Prostate gland (tissue), 2 donors: ENCODE measurements around the gene MSMO1.

Experiments used
- POLR2A ChIP-seq: fragments of 450-650 bp; IDR thresholded peaks from one replicate; pipeline ENCODE4 v1.6.1; 2016; ENCODE audit warnings: antibody characterized with exemption, mild to moderate bottlenecking
- TF ChIP-seq, protein P1 (sequence below), 4 experiments: fragments of 200-600 bp in 2 of 4; fragments of 450-650 bp in 2 of 4; sonication (generic) in 2 of 4; IDR thresholded peaks; 1 replicate in 3 of 4; 2 replicates in 1 of 4; pipeline ENCODE4 v1.5.1; 2016 to 2019; ENCODE audit warnings: antibody characterized with exemption in 4 of 4, mild to moderate bottlenecking in 2 of 4, moderate library complexity in 2 of 4

GRCh38 chr4:165319509-165319908 is 8.0 kb upstream of the MSMO1 start:
- TF ChIP-seq, protein P1, sequence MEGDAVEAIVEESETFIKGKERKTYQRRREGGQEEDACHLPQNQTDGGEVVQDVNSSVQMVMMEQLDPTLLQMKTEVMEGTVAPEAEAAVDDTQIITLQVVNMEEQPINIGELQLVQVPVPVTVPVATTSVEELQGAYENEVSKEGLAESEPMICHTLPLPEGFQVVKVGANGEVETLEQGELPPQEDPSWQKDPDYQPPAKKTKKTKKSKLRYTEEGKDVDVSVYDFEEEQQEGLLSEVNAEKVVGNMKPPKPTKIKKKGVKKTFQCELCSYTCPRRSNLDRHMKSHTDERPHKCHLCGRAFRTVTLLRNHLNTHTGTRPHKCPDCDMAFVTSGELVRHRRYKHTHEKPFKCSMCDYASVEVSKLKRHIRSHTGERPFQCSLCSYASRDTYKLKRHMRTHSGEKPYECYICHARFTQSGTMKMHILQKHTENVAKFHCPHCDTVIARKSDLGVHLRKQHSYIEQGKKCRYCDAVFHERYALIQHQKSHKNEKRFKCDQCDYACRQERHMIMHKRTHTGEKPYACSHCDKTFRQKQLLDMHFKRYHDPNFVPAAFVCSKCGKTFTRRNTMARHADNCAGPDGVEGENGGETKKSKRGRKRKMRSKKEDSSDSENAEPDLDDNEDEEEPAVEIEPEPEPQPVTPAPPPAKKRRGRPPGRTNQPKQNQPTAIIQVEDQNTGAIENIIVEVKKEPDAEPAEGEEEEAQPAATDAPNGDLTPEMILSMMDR (IDR thresholded peaks at IDR 0.05) = no peak
- TF ChIP-seq POLR2A = no peak
